Body of pancreas (tissue), 4 donors: ENCODE measurements around the gene SLC25A51.
"Not testable (repeated sequence)": the region's sequence is repeated elsewhere in the genome, so short reads cannot be mapped to it uniquely, and the experiment has no call there.

ENCODE experiments used
- CTCF ChIP-seq, 7 experiments: fragments of 450-650 bp in 4 of 7; fragments of 200-600 bp in 3 of 7; sonication (generic) in 3 of 7; IDR thresholded peaks; one replicate each; pipeline ENCODE4 v1.5.1; 2016 to 2019; ENCODE audit warnings: antibody characterized with exemption in 7 of 7
- POLR2A ChIP-seq, 3 donors: fragments of 450-650 bp; IDR thresholded peaks; one replicate each; pipeline ENCODE4 v1.6.1; 2016; ENCODE audit warnings: antibody characterized with exemption in 3 of 3, mild to moderate bottlenecking in 2 of 3

GRCh38 chr9:37909836-37910235 is 5.9 kb upstream of the SLC25A51 start:
- not testable (repeated sequence) for TF ChIP-seq CTCF, POLR2A (IDR thresholded peaks at IDR 0.05)
